DND-41 (cell line): Measurements from ENCODE around the gene ABCB8.

Source experiments
- EZH2 ChIP-seq: IDR thresholded peaks from 3 replicates; pipeline ENCODE4 v1.6.1; 2012; ENCODE audit warnings: borderline replicate concordance, low read depth, mild to moderate bottlenecking, moderate library complexity, low read length, inconsistent platforms; ENCODE audit not compliant: severe bottlenecking
- TF ChIP-seq, protein P1 (sequence below): IDR thresholded peaks from 2 replicates; pipeline ENCODE4 v1.5.1; 2012; ENCODE audit warnings: borderline replicate concordance, low read length, moderate library complexity, mild to moderate bottlenecking; ENCODE audit not compliant: poor library complexity, severe bottlenecking; ENCODE audit errors: extremely low read depth

DNA sequence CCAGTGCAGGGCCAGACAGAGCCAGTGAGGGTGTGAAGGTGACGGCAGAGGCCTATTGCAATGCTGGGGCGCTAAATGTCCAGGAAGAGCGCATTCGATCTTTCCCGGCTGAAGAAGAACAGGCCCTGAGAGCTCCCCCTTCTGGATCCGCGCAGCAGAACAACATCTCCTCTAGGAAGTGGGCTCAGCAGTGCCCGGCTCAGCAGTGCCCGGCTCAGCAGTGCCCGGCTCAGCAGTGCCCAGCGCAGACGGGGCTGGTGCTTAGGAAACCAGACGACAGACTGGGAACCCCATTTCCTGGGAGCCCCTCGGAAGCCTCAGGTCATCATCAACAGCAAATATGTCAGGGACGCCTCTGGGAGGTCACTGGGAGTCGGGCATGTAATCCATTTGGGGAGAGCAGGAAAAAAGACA is 42.1 kb upstream of the ABCB8 start:
- TF ChIP-seq, protein P1, sequence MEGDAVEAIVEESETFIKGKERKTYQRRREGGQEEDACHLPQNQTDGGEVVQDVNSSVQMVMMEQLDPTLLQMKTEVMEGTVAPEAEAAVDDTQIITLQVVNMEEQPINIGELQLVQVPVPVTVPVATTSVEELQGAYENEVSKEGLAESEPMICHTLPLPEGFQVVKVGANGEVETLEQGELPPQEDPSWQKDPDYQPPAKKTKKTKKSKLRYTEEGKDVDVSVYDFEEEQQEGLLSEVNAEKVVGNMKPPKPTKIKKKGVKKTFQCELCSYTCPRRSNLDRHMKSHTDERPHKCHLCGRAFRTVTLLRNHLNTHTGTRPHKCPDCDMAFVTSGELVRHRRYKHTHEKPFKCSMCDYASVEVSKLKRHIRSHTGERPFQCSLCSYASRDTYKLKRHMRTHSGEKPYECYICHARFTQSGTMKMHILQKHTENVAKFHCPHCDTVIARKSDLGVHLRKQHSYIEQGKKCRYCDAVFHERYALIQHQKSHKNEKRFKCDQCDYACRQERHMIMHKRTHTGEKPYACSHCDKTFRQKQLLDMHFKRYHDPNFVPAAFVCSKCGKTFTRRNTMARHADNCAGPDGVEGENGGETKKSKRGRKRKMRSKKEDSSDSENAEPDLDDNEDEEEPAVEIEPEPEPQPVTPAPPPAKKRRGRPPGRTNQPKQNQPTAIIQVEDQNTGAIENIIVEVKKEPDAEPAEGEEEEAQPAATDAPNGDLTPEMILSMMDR, result peak; percentile 80
- no peak for TF ChIP-seq EZH2
